ENCODE results near the gene STEAP4. TPM values are rescaled to one million over a fixed set of nuclear protein-coding genes. Genes with fewer than 3 reads are reported as not detected.

The STEAP4 gene
- total and polyA plus RNA-seq, 2 of the 13 experiments (the other 11 are each of a cell fraction or from before 2014, with no cell fraction given), result not detected

DNA sequence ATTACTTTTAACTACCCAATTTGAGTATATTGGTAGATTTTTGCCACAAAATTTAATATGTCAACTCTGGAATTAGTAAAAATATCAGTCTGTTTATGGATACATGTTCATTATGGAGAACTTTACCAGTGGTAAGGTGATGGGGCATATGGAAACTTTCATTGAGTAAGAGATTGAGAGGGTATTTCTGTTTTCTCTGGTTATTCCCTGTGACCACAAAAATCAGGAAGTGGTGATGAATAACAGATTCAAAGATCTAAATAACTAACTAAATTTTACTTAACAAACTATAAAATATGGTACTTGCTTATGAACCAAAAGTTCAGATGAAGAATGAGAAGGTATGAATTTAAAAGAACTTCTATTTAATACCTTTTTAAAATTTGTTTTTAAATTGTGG is 22.1 kb upstream of the STEAP4 start:
- no peak for FAIRE-seq
- H3K27ac ChIP-seq (ENCODE audit: extremely low read length, insufficient read depth, low read length), result no peak overlapping the region
- H3K27me3 ChIP-seq (ENCODE audit: control insufficient read depth in 1 of 2, insufficient read depth in 2 of 2, low read length in 2 of 2), result no peaks in the 10 kb centered on the region
- no peaks in the 10 kb centered on the region for H3K9me3 ChIP-seq (ENCODE audit: low read length)
- intact Hi-C loops (cut with micrococcal nuclease; ENCODE audit: unreplicated experiment) (no loop called here), in situ Hi-C loops (cut with HindIII; ENCODE audit: extremely low pct_ligation_motif_present, low pct_unique_long_range_greater_than_20kb) (no loop called here)
- POLR2A ChIA-PET, result no interaction called here
- TF ChIP-seq, protein P1, sequence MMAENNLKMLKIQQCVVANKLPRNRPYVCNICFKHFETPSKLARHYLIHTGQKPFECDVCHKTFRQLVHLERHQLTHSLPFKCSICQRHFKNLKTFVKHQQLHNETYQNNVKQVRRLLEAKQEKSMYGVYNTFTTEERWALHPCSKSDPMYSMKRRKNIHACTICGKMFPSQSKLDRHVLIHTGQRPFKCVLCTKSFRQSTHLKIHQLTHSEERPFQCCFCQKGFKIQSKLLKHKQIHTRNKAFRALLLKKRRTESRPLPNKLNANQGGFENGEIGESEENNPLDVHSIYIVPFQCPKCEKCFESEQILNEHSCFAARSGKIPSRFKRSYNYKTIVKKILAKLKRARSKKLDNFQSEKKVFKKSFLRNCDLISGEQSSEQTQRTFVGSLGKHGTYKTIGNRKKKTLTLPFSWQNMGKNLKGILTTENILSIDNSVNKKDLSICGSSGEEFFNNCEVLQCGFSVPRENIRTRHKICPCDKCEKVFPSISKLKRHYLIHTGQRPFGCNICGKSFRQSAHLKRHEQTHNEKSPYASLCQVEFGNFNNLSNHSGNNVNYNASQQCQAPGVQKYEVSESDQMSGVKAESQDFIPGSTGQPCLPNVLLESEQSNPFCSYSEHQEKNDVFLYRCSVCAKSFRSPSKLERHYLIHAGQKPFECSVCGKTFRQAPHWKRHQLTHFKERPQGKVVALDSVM (CRISPR knock-in tag; IDR thresholded peaks at IDR 0.05), result no peak
- no peak for TF ChIP-seq ZNF777 (CRISPR knock-in tag; IDR thresholded peaks at IDR 0.05)
- no peak for TF ChIP-seq HDAC2 (CRISPR knock-in tag; IDR thresholded peaks at IDR 0.05)
- no peak for TF ChIP-seq PRPF4 (IDR thresholded peaks at IDR 0.05; ENCODE audit: low read depth, low read length, poor library complexity, severe bottlenecking)
- no peak for TF ChIP-seq ZNF546 (CRISPR knock-in tag; conservative IDR thresholded peaks at IDR 0.05)
- no peak for TF ChIP-seq TBX3 (IDR thresholded peaks at IDR 0.05; ENCODE audit: borderline replicate concordance)
- no peak for TF ChIP-seq ZNF460 (CRISPR knock-in tag; IDR thresholded peaks at IDR 0.05; ENCODE audit: borderline replicate concordance)
- no peak for TF ChIP-seq ASH2L (IDR thresholded peaks at IDR 0.05; ENCODE audit: insufficient read length, low read depth, low read length)
- TF ChIP-seq, protein P2, sequence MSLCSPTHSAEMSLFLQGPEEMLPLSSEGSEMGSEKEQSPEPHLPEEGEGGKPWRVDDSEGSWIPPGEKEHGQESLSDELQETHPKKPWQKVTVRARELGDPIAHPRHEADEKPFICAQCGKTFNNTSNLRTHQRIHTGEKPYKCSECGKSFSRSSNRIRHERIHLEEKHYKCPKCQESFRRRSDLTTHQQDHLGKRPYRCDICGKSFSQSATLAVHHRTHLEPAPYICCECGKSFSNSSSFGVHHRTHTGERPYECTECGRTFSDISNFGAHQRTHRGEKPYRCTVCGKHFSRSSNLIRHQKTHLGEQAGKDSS (CRISPR knock-in tag; IDR thresholded peaks at IDR 0.05; ENCODE audit: borderline replicate concordance, low read depth), result no peak
- no peak for TF ChIP-seq SP2 (CRISPR knock-in tag; IDR thresholded peaks at IDR 0.05)
- no peak for TF ChIP-seq ZNF615 (CRISPR knock-in tag; IDR thresholded peaks at IDR 0.05; ENCODE audit: borderline replicate concordance)
- TF ChIP-seq RAD51 (IDR thresholded peaks at IDR 0.05; ENCODE audit: borderline replicate concordance), result no peak
- TF ChIP-seq, protein P3, sequence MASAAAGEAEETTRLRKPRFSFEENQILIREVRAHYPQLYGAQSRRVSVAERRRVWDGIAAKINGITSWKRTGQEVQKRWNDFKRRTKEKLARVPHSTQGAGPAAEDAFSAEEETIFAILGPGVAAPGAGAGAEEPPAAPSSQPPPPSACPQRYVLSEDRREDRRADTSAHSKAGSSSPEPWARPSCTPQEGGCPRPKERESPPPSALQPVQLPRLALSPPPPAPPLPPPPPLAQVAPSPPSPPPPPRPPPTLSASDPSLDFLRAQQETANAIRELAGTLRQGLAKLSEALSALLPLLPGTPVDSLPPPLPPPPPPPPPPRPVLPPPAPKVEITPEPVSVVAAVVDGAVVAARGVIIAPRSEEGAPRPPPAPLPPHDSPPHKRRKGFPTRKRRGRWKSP (CRISPR knock-in tag; IDR thresholded peaks at IDR 0.05), result no peak
- TF ChIP-seq ZMAT3 (CRISPR knock-in tag; conservative IDR thresholded peaks at IDR 0.05), result no peak
- no peak for TF ChIP-seq AGO2 (optimal IDR thresholded peaks at IDR 0.05; ENCODE audit: low read depth, low read length)
- TF ChIP-seq ZNF883 (CRISPR knock-in tag; IDR thresholded peaks at IDR 0.05; ENCODE audit: not compliant biosample characterization), result no peak
- TF ChIP-seq MED1 (CRISPR knock-in tag; IDR thresholded peaks at IDR 0.05), result no peak
- no peaks in the 10 kb centered on the region for H3K36me3 ChIP-seq (replicated peaks in 1 of 2; ENCODE audit: control insufficient read depth in 1 of 2, insufficient read depth in 2 of 2, low read length in 2 of 2)
- no peak overlapping the region for H3K4me3 ChIP-seq (replicated peaks in 1 of 3; ENCODE audit: insufficient read depth in 1 of 3, low read depth in 2 of 3, low read length in 3 of 3)
- BruUV-seq (replicated peaks), result no TSS peak
- no peaks in the 10 kb centered on the region for H3K79me2 ChIP-seq (ENCODE audit: insufficient read depth, low read length)
- no peak overlapping the region for H3K9ac ChIP-seq (ENCODE audit: insufficient read depth, low read depth, low read length)
- CTCF ChIA-PET (ENCODE audit: low intra/inter-chr PET ratio, low total read pairs), result no interaction called here
- no peak overlapping the region for H3K4me2 ChIP-seq (ENCODE audit: low read depth, low read length)
- no peak for DNase-seq (ENCODE audit: low spot score)
- no peak for ATAC-seq
- no peaks in the 10 kb centered on the region for H3K4me1 ChIP-seq (ENCODE audit: insufficient read depth, low read length)
- no peak overlapping the region for H2AFZ ChIP-seq (ENCODE audit: low read length)
- no peaks in the 10 kb centered on the region for H4K20me1 ChIP-seq (ENCODE audit: insufficient read depth, low read length)
